22Rv1 (cell line): ENCODE results near the gene MACROH2A1.

Experiments used
- H3K27ac ChIP-seq: fragments of 450-650 bp; 2 replicates; pipeline ENCODE4 v1.5.1; 2017
- CTCF ChIP-seq: fragments of 450-650 bp; IDR thresholded peaks from 2 replicates; pipeline ENCODE4 v1.5.1; 2017; ENCODE audit warnings: mild to moderate bottlenecking
- ZFX ChIP-seq: fragments of 450-650 bp; IDR thresholded peaks from 2 replicates; pipeline ENCODE4 v1.6.1; 2017; ENCODE audit warnings: antibody characterized with exemption, borderline replicate concordance

The MACROH2A1 gene

GRCh38 chr5:135434591-135435466 is 35.8 kb upstream of the MACROH2A1 start:
- TF ChIP-seq CTCF (no peak), ZFX (no peak)
- no peak overlapping the region for H3K27ac ChIP-seq

GRCh38 chr5:135433681-135434426 is 34.8 kb upstream of the MACROH2A1 start:
- H3K27ac ChIP-seq, result no peak overlapping the region
- TF ChIP-seq CTCF (no peak), ZFX (no peak)

- no peak overlapping the region for H3K27ac ChIP-seq
- no peak for TF ChIP-seq CTCF
- no peak for TF ChIP-seq ZFX
Measured at GRCh38 chr5:135432113-135432512, 33.1 kb upstream of the MACROH2A1 start.

GRCh38 chr5:135430135-135430437 is 31.1 kb upstream of the MACROH2A1 start:
- TF ChIP-seq ZFX (no peak), CTCF (no peak)
- H3K27ac ChIP-seq, result no peak overlapping the region

GRCh38 chr5:135429301-135430134 is 30.5 kb upstream of the MACROH2A1 start:
- TF ChIP-seq ZFX, result no peak
- no peak overlapping the region for H3K27ac ChIP-seq

- no peak overlapping the region for H3K27ac ChIP-seq
- TF ChIP-seq ZFX (no peak), CTCF (no peak)
Measured at GRCh38 chr5:135428586-135428985, 29.6 kb upstream of the MACROH2A1 start.
